Measurements from ENCODE around the gene DYDC1. TPM values are rescaled to one million over a fixed set of nuclear protein-coding genes. Genes with fewer than 3 reads are reported as not detected.

DYDC1 gene
- total RNA-seq, 4 donors from 2014 or later, result not detected

- H3K27me3 ChIP-seq, result no peaks in the 10 kb centered on the region
- WGBS, result 82% methylated on average over 4 of the region's 4 CpGs
- no peak overlapping the region for H3K27ac ChIP-seq (replicated peaks in 1 of 4)
- TF ChIP-seq CTCF (IDR thresholded peaks at IDR 0.05) (no peak), POLR2A (IDR thresholded peaks at IDR 0.05; ENCODE audit: low read depth) (no peak), POLR2AphosphoS5 (IDR thresholded peaks at IDR 0.05) (no peak), EP300 (IDR thresholded peaks at IDR 0.05) (no peak)
- DNase-seq (ENCODE audit: extremely low spot score), result peak; percentile 37
- H3K4me1 ChIP-seq, result no peaks in the 10 kb centered on the region
- H3K36me3 ChIP-seq, result no peaks in the 10 kb centered on the region
- intact Hi-C loops (cut with DNase I), result no loop called here
- H3K4me3 ChIP-seq, result no peak overlapping the region
- H3K9me3 ChIP-seq, result peaks cover 0 to 1% (median 0%) of the 10 kb centered on the region in 4 donors
These were observed 65.9 kb downstream of the DYDC1 start for GRCh38 chr10:80290474-80291220.

GRCh38 chr10:80289451-80290287 lies 66.9 kb downstream of the DYDC1 start, which contains the start of gene MAT1A:
Gene MAT1A, minus strand, starts transcription at chr10:80289658. Its CDS starts 235 bp downstream, at chr10:80289423.
- H3K4me3 ChIP-seq, result peak within 1 kb of the TSS in 1 of 4 donors; percentile 5
- H3K9me3 ChIP-seq, result no peaks in the 10 kb centered on the region
- WGBS, result 36% methylated on average over 9 of the region's 9 CpGs
- no peak within 1 kb of the TSS for H3K27ac ChIP-seq (replicated peaks in 1 of 4)
- H3K4me1 ChIP-seq, result no peaks in the 10 kb centered on the region
- no peaks in the 10 kb centered on the region for H3K36me3 ChIP-seq
- H3K27me3 ChIP-seq, result no peaks in the 10 kb centered on the region
- no peak for TF ChIP-seq CTCF (IDR thresholded peaks at IDR 0.05)
- no peak for TF ChIP-seq POLR2AphosphoS5 (IDR thresholded peaks at IDR 0.05)
- no peak for TF ChIP-seq POLR2A (IDR thresholded peaks at IDR 0.05; ENCODE audit: low read depth)
- no peak for TF ChIP-seq EP300 (IDR thresholded peaks at IDR 0.05)
- intact Hi-C loops (cut with DNase I), result no loop called here
- DNase-seq (ENCODE audit: extremely low spot score), result no peak

- intact Hi-C loops (cut with DNase I), result no loop called here
- no peaks in the 10 kb centered on the region for H3K27me3 ChIP-seq
- no peak overlapping the region for H3K4me3 ChIP-seq
- no peaks in the 10 kb centered on the region for H3K36me3 ChIP-seq
- TF ChIP-seq POLR2AphosphoS5 (IDR thresholded peaks at IDR 0.05) (no peak), POLR2A (IDR thresholded peaks at IDR 0.05; ENCODE audit: low read depth) (no peak), CTCF (IDR thresholded peaks at IDR 0.05) (no peak), EP300 (IDR thresholded peaks at IDR 0.05) (no peak)
- peak; percentile 47 for DNase-seq (ENCODE audit: extremely low spot score)
- 91% methylated on average over 5 of the region's 5 CpGs for WGBS
- H3K9me3 ChIP-seq, result no peaks in the 10 kb centered on the region
- no peak overlapping the region for H3K27ac ChIP-seq (replicated peaks in 1 of 4)
- no peaks in the 10 kb centered on the region for H3K4me1 ChIP-seq
These were observed 67.7 kb downstream of the DYDC1 start for GRCh38 chr10:80288849-80289248.

Other genes starting within 250 kb of the DYDC1 start
- gene PLAC9, start 224.0 kb downstream of the DYDC1 start, total RNA-seq, result 10 to 100 TPM; 21.3 to 59.4 (median 39.6) TPM
- 100 to 1,000 TPM; 126 to 213 (median 166) TPM for gene ANXA11, start 151.2 kb downstream of the DYDC1 start, total RNA-seq
- not detected for gene MAT1A, start 67.1 kb downstream of the DYDC1 start, total RNA-seq
- gene DYDC2, start within 50 bp of the DYDC1 start, total RNA-seq, result not detected
- gene PRXL2A, start 51.8 kb upstream of the DYDC1 start, total RNA-seq, result 10 to 100 TPM; 15.4 to 26.6 (median 25.5) TPM
- gene TSPAN14, start 97.6 kb upstream of the DYDC1 start, total RNA-seq, result 10 to 100 TPM; 17.9 to 50.5 (median 38.4) TPM
- gene SH2D4B, start 181.1 kb upstream of the DYDC1 start, total RNA-seq, result under 1 TPM in 2 of 4 donors, not detected in 2; 0.26 to 0.42 TPM